WTC11 (cell line): ENCODE results near the gene CFAP251. TPM values are rescaled to one million over a fixed set of nuclear protein-coding genes. Genes with fewer than 3 reads are reported as not detected.

ENCODE experiments used
- ATAC-seq: fragments of 200-7000 bp; cut with Tn5 transposase; 2 replicates; pipeline ENCODE4 v1.10.0; 2021; ENCODE audit warnings: mild to moderate bottlenecking, moderate library complexity
- CTCF ChIA-PET: fragments of 300-600 bp; sonication (Branson Sonifier 250); formaldehyde crosslinking; loops from one replicate; lab custom pipeline; 2021; ENCODE audit warnings: antibody characterized with exemption; lab: Charles Lee
- POLR2A ChIA-PET: fragments of 350-600 bp; sonication (Branson Sonifier 250); formaldehyde crosslinking; loops from one replicate; lab custom pipeline; 2021; ENCODE audit warnings: antibody characterized with exemption; lab: Charles Lee
- DNase-seq: peaks from one replicate; pipeline ENCODE4 v3.0.0; 2021; ENCODE audit warnings: low spot score
- H3K27ac Mint-ChIP-seq: 2 replicates; pipeline ENCODE4 v1.8.0; 2021; ENCODE audit warnings: mixed read lengths
- H3K27me3 Mint-ChIP-seq: 2 replicates; pipeline ENCODE4 v1.8.0; 2021; ENCODE audit warnings: low read depth, mild to moderate bottlenecking, moderate library complexity, mixed read lengths
- H3K36me3 Mint-ChIP-seq: 2 replicates; pipeline ENCODE4 v1.8.0; 2021; ENCODE audit warnings: mixed read lengths
- H3K4me1 Mint-ChIP-seq: 2 replicates; pipeline ENCODE4 v1.8.0; 2022; ENCODE audit warnings: mixed read lengths
- H3K4me3 Mint-ChIP-seq: 2 replicates; pipeline ENCODE4 v1.8.0; 2021; ENCODE audit warnings: mild to moderate bottlenecking, moderate library complexity, mixed read lengths
- H3K9me3 Mint-ChIP-seq: 2 replicates; pipeline ENCODE4 v1.8.0; 2021; ENCODE audit warnings: mixed read lengths
- AR ChIP-seq: fragments of 250-450 bp; sonication (Bioruptor Pico); IDR thresholded peaks from 2 replicates; pipeline ENCODE4 v1.9.0; 2021; ENCODE audit warnings: mild to moderate bottlenecking
- ATF3 ChIP-seq: sonication (generic); formaldehyde crosslinking; conservative IDR thresholded peaks from 2 replicates; pipeline ENCODE4 v1.8.1; 2022; ENCODE audit warnings: mild to moderate bottlenecking, missing genetic modification reagents
- CDX4 ChIP-seq: fragments of 250-450 bp; sonication (Bioruptor Pico); IDR thresholded peaks from 2 replicates; pipeline ENCODE4 v1.9.0; 2021; ENCODE audit warnings: moderate library complexity, mild to moderate bottlenecking, inconsistent platforms, borderline replicate concordance
- EMX1 ChIP-seq: fragments of 250-450 bp; sonication (Bioruptor Pico); IDR thresholded peaks from 2 replicates; pipeline ENCODE4 v1.8.0; 2021; ENCODE audit warnings: mild to moderate bottlenecking
- ETV6 ChIP-seq: sonication (generic); formaldehyde crosslinking; IDR thresholded peaks from 2 replicates; pipeline ENCODE4 v1.8.1; 2022; ENCODE audit warnings: mild to moderate bottlenecking, missing genetic modification reagents
- FOXP1 ChIP-seq: sonication (generic); formaldehyde crosslinking; IDR thresholded peaks from 2 replicates; pipeline ENCODE4 v1.8.0; 2022; ENCODE audit warnings: missing genetic modification reagents, mild to moderate bottlenecking, moderate library complexity, borderline replicate concordance
- JAZF1 ChIP-seq: fragments of 250-450 bp; sonication (Bioruptor Pico); IDR thresholded peaks from 2 replicates; pipeline ENCODE4 v1.9.0; 2021; ENCODE audit warnings: moderate library complexity, mild to moderate bottlenecking, inconsistent platforms
- JUN ChIP-seq: sonication (generic); formaldehyde crosslinking; IDR thresholded peaks from 2 replicates; pipeline ENCODE4 v1.8.0; 2023; ENCODE audit warnings: mild to moderate bottlenecking, missing genetic modification reagents
- KAT7 ChIP-seq: sonication (generic); formaldehyde crosslinking; IDR thresholded peaks from 2 replicates; pipeline ENCODE4 v1.8.1; 2023; ENCODE audit warnings: missing genetic modification reagents, mild to moderate bottlenecking, borderline replicate concordance
- MLX ChIP-seq: sonication (generic); formaldehyde crosslinking; IDR thresholded peaks from 2 replicates; pipeline ENCODE4 v1.8.1; 2023; ENCODE audit warnings: mild to moderate bottlenecking, missing genetic modification reagents, moderate library complexity
- RELA ChIP-seq: sonication (generic); formaldehyde crosslinking; IDR thresholded peaks from 2 replicates; pipeline ENCODE4 v1.8.1; 2022; ENCODE audit warnings: missing genetic modification reagents, mild to moderate bottlenecking, borderline replicate concordance
- SMAD4 ChIP-seq: sonication (generic); formaldehyde crosslinking; IDR thresholded peaks from 2 replicates; pipeline ENCODE4 v1.8.0; 2022; ENCODE audit warnings: mild to moderate bottlenecking, missing genetic modification reagents
- ZNF121 ChIP-seq: sonication (generic); formaldehyde crosslinking; IDR thresholded peaks from 2 replicates; pipeline ENCODE4 v1.8.0; 2023; ENCODE audit warnings: missing genetic modification reagents
- ZNF232 ChIP-seq: sonication (generic); formaldehyde crosslinking; IDR thresholded peaks from 2 replicates; pipeline ENCODE4 v1.8.0; 2022; ENCODE audit warnings: mild to moderate bottlenecking, missing genetic modification reagents
- ZNF423 ChIP-seq: fragments of 250-450 bp; sonication (Bioruptor Pico); IDR thresholded peaks from 2 replicates; pipeline ENCODE4 v2.1.2; 2022; ENCODE audit warnings: mild to moderate bottlenecking, moderate library complexity
- ZNF532 ChIP-seq: fragments of 250-450 bp; sonication (Bioruptor Pico); IDR thresholded peaks from 2 replicates; pipeline ENCODE4 v1.9.0; 2021; ENCODE audit warnings: mild to moderate bottlenecking, borderline replicate concordance
- ZSCAN18 ChIP-seq: fragments of 250-450 bp; sonication (Bioruptor Pico); IDR thresholded peaks from 2 replicates; pipeline ENCODE4 v2.1.2; 2022; ENCODE audit warnings: mild to moderate bottlenecking, moderate library complexity
- total RNA-seq: library from RNA; stranded (reverse); gene quantifications from 3 replicates; pipeline ENCODE4 v1.2.3, GENCODE V29; 2021
- TF ChIP-seq, protein P1 (sequence below): sonication (generic); formaldehyde crosslinking; IDR thresholded peaks from 2 replicates; pipeline ENCODE4 v1.8.0; 2022; ENCODE audit warnings: mild to moderate bottlenecking, missing genetic modification reagents

Gene CFAP251
- total RNA-seq, 1 experiment from 2014 or later, result 3.1 TPM

- Mint-ChIP-seq H3K4me3 (peak overlapping the region; percentile 70), H3K36me3 (no peaks in the 10 kb centered on the region), H3K9me3 (no peaks in the 10 kb centered on the region), H3K4me1 (peaks cover 12% of the 10 kb centered on the region)
- CTCF ChIA-PET, result interaction anchor here (0.5 to 2.5 kb wide), 60 partner anchors 8 to 308 kb away, joined by 3 to 27 read pairs (median 5); partner anchors contain the start of genes B3GNT4, BCL7A, DIABLO and LRRC43
- peak; percentile 44 for DNase-seq
- TF ChIP-seq ZNF532 (CRISPR knock-in tag) (no peak), FOXP1 (CRISPR knock-in tag) (0 out of 2 replicates have a peak, but pooled peaks have one; percentile 29)
- TF ChIP-seq, all 79 proteins: peak for 1
- ATAC-seq, result peak; percentile 50
- POLR2A ChIA-PET, result interaction anchor here (0.5 to 1.2 kb wide), 2 partner anchors 102 to 128 kb away, joined by 3 to 4 read pairs; no protein-coding TSS in a partner anchor
- Mint-ChIP-seq H3K27ac (no peak overlapping the region), H3K27me3 (no peaks in the 10 kb centered on the region; the same call in 1 of the 2 replicates)
Measured at GRCh38 chr12:121918679-121919038, 267 bp downstream of the CFAP251 start.

DNA sequence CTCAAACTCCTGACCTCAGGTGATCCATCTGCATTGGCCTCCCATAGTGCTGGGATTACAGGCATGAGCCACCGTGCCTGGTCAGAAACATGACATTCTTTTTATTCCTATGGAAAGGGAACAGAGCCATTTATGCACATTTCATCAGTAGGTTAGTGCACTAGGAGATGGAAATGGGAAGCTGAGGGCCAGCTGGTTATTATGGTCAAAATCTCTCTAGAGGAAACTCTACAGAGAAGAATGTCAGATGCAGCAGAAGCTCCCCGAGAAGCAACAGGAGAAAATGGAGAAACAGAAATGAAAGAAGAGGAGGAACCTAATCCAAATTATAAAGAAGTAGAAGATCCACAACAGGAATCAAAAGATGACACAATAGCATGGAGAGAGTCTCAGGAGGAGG lies 2.7 kb downstream of the CFAP251 start:
- Mint-ChIP-seq H3K27ac (no peak overlapping the region), H3K4me3 (no peak overlapping the region), H3K9me3 (no peaks in the 10 kb centered on the region), H3K36me3 (no peaks in the 10 kb centered on the region), H3K4me1 (peaks cover 26% of the 10 kb centered on the region), H3K27me3 (no peaks in the 10 kb centered on the region; the same call in 1 of the 2 replicates)
- no peak for TF ChIP-seq ATF3
- no peak for TF ChIP-seq MLX (CRISPR knock-in tag)
- TF ChIP-seq RELA (CRISPR knock-in tag), result no peak
- TF ChIP-seq ZSCAN18 (CRISPR knock-in tag), result no peak
- no peak for TF ChIP-seq SMAD4 (CRISPR knock-in tag)
- no peak for TF ChIP-seq EMX1 (CRISPR knock-in tag)
- TF ChIP-seq ZNF232 (CRISPR knock-in tag), result no peak
- ATAC-seq (no peak), DNase-seq (no peak)
- ChIA-PET CTCF (interaction anchor here (0.6 to 1.5 kb wide), 2 partner anchors 134 to 270 kb away, joined by 3 read pairs; no protein-coding TSS in a partner anchor), POLR2A (no interaction called here)

- H3K27ac Mint-ChIP-seq, result peak overlapping the region; percentile 54; the same call in 1 of the 2 replicates
- peaks cover 30% of the 10 kb centered on the region for H3K4me1 Mint-ChIP-seq
- POLR2A ChIA-PET, result no interaction called here
- no peaks in the 10 kb centered on the region for H3K36me3 Mint-ChIP-seq
- CTCF ChIA-PET, result no interaction called here
- no peaks in the 10 kb centered on the region; the same call in 1 of the 2 replicates for H3K27me3 Mint-ChIP-seq
- H3K9me3 Mint-ChIP-seq, result no peaks in the 10 kb centered on the region
- ATAC-seq (no peak), DNase-seq (no peak)
- H3K4me3 Mint-ChIP-seq, result no peak overlapping the region
- TF ChIP-seq KAT7, result no peak
- no peak for TF ChIP-seq ZNF121 (CRISPR knock-in tag)
- no peak for TF ChIP-seq JAZF1 (CRISPR knock-in tag)
- TF ChIP-seq, protein P1, sequence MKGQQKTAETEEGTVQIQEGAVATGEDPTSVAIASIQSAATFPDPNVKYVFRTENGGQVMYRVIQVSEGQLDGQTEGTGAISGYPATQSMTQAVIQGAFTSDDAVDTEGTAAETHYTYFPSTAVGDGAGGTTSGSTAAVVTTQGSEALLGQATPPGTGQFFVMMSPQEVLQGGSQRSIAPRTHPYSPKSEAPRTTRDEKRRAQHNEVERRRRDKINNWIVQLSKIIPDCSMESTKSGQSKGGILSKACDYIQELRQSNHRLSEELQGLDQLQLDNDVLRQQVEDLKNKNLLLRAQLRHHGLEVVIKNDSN, result no peak
- no peak for TF ChIP-seq ZNF423 (CRISPR knock-in tag)
- TF ChIP-seq JUN (CRISPR knock-in tag), result no peak
- TF ChIP-seq CDX4 (CRISPR knock-in tag), result no peak
- no peak for TF ChIP-seq ETV6 (CRISPR knock-in tag)
- no peak for TF ChIP-seq AR (CRISPR knock-in tag)
Measured at GRCh38 chr12:121925358-121925695, 6.9 kb downstream of the CFAP251 start.
